IPS-18a (cell line): ENCODE data around the gene TIMP4.

Source experiments
- H3K27ac ChIP-seq: one replicate; pipeline ENCODE4 v1.5.1; 2013; ENCODE audit warnings: low read length
- H3K27me3 ChIP-seq: one replicate; pipeline ENCODE4 v1.6.1; 2013; ENCODE audit warnings: mild to moderate bottlenecking, low read length; ENCODE audit not compliant: control insufficient read depth, insufficient read depth
- H3K36me3 ChIP-seq: one replicate; pipeline ENCODE4 v1.6.1; 2013; ENCODE audit warnings: low read depth, low read length; ENCODE audit not compliant: control insufficient read depth
- H3K4me1 ChIP-seq: one replicate; pipeline ENCODE4 v1.6.1; 2013; ENCODE audit warnings: low read depth, low read length; ENCODE audit not compliant: control insufficient read depth
- H3K4me3 ChIP-seq: one replicate; pipeline ENCODE4 v1.5.1; 2013; ENCODE audit warnings: low read length
- H3K9ac ChIP-seq: one replicate; pipeline ENCODE4 v1.6.1; 2013; ENCODE audit warnings: mild to moderate bottlenecking, low read length, moderate library complexity
- H3K9me3 ChIP-seq: one replicate; pipeline ENCODE4 v1.6.1; 2013; ENCODE audit warnings: low read depth, low read length; ENCODE audit not compliant: control insufficient read depth

TIMP4 gene

GRCh38 chr3:12192173-12192572 lies 33.5 kb upstream of the TIMP4 start:
- Histone ChIP-seq H3K9me3 (no peaks in the 10 kb centered on the region), H3K9ac (no peak overlapping the region), H3K36me3 (no peaks in the 10 kb centered on the region), H3K27ac (no peak overlapping the region), H3K4me3 (no peak overlapping the region), H3K4me1 (no peaks in the 10 kb centered on the region), H3K27me3 (no peaks in the 10 kb centered on the region)

GRCh38 chr3:12191559-12191958 lies 32.8 kb upstream of the TIMP4 start:
- H3K9ac ChIP-seq = no peak overlapping the region
- H3K27me3 ChIP-seq = no peaks in the 10 kb centered on the region
- H3K9me3 ChIP-seq = no peaks in the 10 kb centered on the region
- H3K4me3 ChIP-seq = no peak overlapping the region
- H3K36me3 ChIP-seq = no peaks in the 10 kb centered on the region
- no peak overlapping the region for H3K27ac ChIP-seq
- no peaks in the 10 kb centered on the region for H3K4me1 ChIP-seq

GRCh38 chr3:12190832-12191231 lies 32.1 kb upstream of the TIMP4 start:
- Histone ChIP-seq H3K36me3 (no peaks in the 10 kb centered on the region), H3K27ac (no peak overlapping the region), H3K4me1 (no peaks in the 10 kb centered on the region), H3K27me3 (no peaks in the 10 kb centered on the region), H3K9ac (no peak overlapping the region), H3K9me3 (no peaks in the 10 kb centered on the region), H3K4me3 (no peak overlapping the region)

GRCh38 chr3:12190221-12190807 lies 31.6 kb upstream of the TIMP4 start:
- H3K9me3 ChIP-seq = no peaks in the 10 kb centered on the region
- H3K27me3 ChIP-seq = no peaks in the 10 kb centered on the region
- H3K27ac ChIP-seq = no peak overlapping the region
- no peak overlapping the region for H3K9ac ChIP-seq
- no peaks in the 10 kb centered on the region for H3K4me1 ChIP-seq
- H3K36me3 ChIP-seq = no peaks in the 10 kb centered on the region
- H3K4me3 ChIP-seq = no peak overlapping the region

GRCh38 chr3:12188681-12189287 lies 30.1 kb upstream of the TIMP4 start:
- H3K9me3 ChIP-seq = no peaks in the 10 kb centered on the region
- no peaks in the 10 kb centered on the region for H3K4me1 ChIP-seq
- no peak overlapping the region for H3K27ac ChIP-seq
- H3K4me3 ChIP-seq = no peak overlapping the region
- H3K9ac ChIP-seq = no peak overlapping the region
- H3K27me3 ChIP-seq = no peaks in the 10 kb centered on the region
- H3K36me3 ChIP-seq = no peaks in the 10 kb centered on the region

- H3K4me3 ChIP-seq = no peak overlapping the region
- no peaks in the 10 kb centered on the region for H3K36me3 ChIP-seq
- no peak overlapping the region for H3K9ac ChIP-seq
- no peak overlapping the region for H3K27ac ChIP-seq
- no peaks in the 10 kb centered on the region for H3K4me1 ChIP-seq
- H3K9me3 ChIP-seq = no peaks in the 10 kb centered on the region
- H3K27me3 ChIP-seq = no peaks in the 10 kb centered on the region
These were observed 29.6 kb upstream of the TIMP4 start for GRCh38 chr3:12188328-12188648.

- Histone ChIP-seq H3K9me3 (no peaks in the 10 kb centered on the region), H3K27me3 (no peaks in the 10 kb centered on the region), H3K27ac (no peak overlapping the region), H3K9ac (no peak overlapping the region), H3K36me3 (no peaks in the 10 kb centered on the region), H3K4me3 (no peak overlapping the region), H3K4me1 (no peaks in the 10 kb centered on the region)
These were observed 29.0 kb upstream of the TIMP4 start for GRCh38 chr3:12187448-12188327.

GRCh38 chr3:12186515-12187286 lies 28.0 kb upstream of the TIMP4 start:
- Histone ChIP-seq H3K36me3 (no peaks in the 10 kb centered on the region), H3K4me1 (no peaks in the 10 kb centered on the region), H3K4me3 (no peak overlapping the region)

GRCh38 chr3:12186046-12186445 lies 27.3 kb upstream of the TIMP4 start:
- H3K9ac ChIP-seq = no peak overlapping the region
- no peaks in the 10 kb centered on the region for H3K9me3 ChIP-seq
- H3K4me3 ChIP-seq = no peak overlapping the region
- H3K4me1 ChIP-seq = no peaks in the 10 kb centered on the region
- H3K27me3 ChIP-seq = no peaks in the 10 kb centered on the region
- no peaks in the 10 kb centered on the region for H3K36me3 ChIP-seq
- no peak overlapping the region for H3K27ac ChIP-seq

More at GRCh38 chr3:12186515-12187286, 28.0 kb upstream of the TIMP4 start:
- no peaks in the 10 kb centered on the region for H3K27me3 ChIP-seq
- no peak overlapping the region for H3K27ac ChIP-seq
- no peak overlapping the region for H3K9ac ChIP-seq
- H3K9me3 ChIP-seq = no peaks in the 10 kb centered on the region

- Histone ChIP-seq H3K27me3 (no peaks in the 10 kb centered on the region), H3K36me3 (no peaks in the 10 kb centered on the region), H3K4me1 (no peaks in the 10 kb centered on the region), H3K9ac (no peak overlapping the region), H3K4me3 (no peak overlapping the region), H3K27ac (no peak overlapping the region), H3K9me3 (no peaks in the 10 kb centered on the region)
These were observed 26.5 kb upstream of the TIMP4 start for GRCh38 chr3:12185172-12185710.

- H3K36me3 ChIP-seq = no peaks in the 10 kb centered on the region
- H3K9me3 ChIP-seq = no peaks in the 10 kb centered on the region
- H3K4me1 ChIP-seq = no peaks in the 10 kb centered on the region
These were observed 25.8 kb upstream of the TIMP4 start for GRCh38 chr3:12184541-12184940.

More at GRCh38 chr3:12184541-12184940, 25.8 kb upstream of the TIMP4 start:
- Histone ChIP-seq H3K4me3 (no peak overlapping the region), H3K27ac (no peak overlapping the region), H3K27me3 (no peaks in the 10 kb centered on the region), H3K9ac (no peak overlapping the region)
